Head of caudate nucleus (tissue), 42 donors: ENCODE measurements around the gene KRT79.
"Not testable (repeated sequence)": the region's sequence is repeated elsewhere in the genome, so short reads cannot be mapped to it uniquely, and the experiment has no call there.

Experiments used
- DNase-seq, 42 donors: peaks; one replicate each; pipeline versions ENCODE4 v3.0.0 to v3.0.0-alpha.2; 2020 to 2021; ENCODE audit warnings: mixed read lengths in 7 of 42
- intact Hi-C: fragments of 100-400 bp; cut with DNase I; formaldehyde crosslinking; loops from one replicate; pipeline ENCODE4 v1.15.0; 2022

The KRT79 gene

DNA sequence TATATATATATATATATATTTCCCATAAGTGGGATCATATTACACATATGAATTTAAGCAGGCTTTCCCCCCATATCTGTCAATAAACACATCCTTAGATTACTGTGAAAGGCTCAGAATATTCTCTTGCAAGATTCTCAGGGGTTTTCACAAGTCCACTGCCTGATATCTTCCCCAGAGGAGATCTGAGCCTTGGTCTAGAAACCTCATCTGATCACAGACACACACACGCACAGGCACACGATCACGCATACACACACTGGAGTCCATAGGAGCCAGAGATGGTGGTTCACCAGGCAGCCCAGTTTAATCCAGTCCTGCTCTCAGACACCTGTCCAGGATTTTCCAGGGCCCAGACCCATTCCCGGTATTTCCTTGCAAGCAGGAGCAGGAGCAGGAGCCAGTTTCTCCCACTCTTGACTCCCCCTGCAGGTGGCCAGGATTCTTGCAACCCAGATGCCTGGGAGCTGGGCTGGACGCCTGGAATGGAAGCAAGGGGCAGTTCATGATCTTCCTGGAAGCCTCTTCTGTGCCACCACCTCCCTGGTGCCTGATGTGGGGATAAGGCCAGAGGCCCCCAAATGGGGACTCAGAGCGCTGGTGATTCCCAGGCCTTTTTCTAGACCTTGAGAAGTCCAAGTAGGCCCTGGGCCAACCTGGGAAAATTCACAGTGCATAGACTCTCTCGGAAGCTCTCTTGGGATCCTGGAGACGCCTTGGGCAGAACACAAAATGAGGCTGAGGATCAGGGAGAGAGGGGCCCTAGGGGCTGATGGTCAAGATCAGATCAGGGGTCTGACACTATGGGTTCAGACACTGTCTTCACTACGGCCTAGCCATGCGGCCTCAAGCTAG, 31.2 kb upstream of the KRT79 start:
- intact Hi-C loops = no loop called here
- DNase-seq = peak; percentile 21 to 84 (median 64)

DNA sequence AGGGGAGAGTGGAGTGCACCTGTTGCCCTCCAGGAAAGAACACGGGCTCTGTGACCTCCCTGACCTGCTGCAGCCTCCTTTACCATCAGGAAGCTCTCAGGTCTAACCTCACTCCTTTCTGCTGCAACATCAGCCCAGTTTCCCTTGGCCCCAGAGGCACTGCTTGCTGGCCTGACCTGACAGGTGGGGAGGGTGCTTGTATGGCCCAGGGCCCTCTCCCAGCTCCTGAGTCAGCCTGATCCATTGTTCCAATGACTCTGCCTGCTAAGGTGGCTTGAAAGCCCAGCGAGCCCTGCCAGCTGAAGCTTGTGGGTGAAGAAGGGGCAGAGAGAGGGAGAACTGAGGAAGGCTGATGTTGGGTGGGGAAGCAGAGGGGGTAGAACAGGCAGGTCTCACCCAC, 27.9 kb upstream of the KRT79 start:
- no peak for DNase-seq
- intact Hi-C loops = no loop called here

- no peak for DNase-seq
Observed at GRCh38 chr12:52861511-52861910, 27.4 kb upstream of the KRT79 start.

GRCh38 chr12:52860102-52860823, 26.2 kb upstream of the KRT79 start:
- intact Hi-C loops = no loop called here
- no peak for DNase-seq

More at GRCh38 chr12:52861511-52861910, 27.4 kb upstream of the KRT79 start:
- intact Hi-C loops = no loop called here

DNA sequence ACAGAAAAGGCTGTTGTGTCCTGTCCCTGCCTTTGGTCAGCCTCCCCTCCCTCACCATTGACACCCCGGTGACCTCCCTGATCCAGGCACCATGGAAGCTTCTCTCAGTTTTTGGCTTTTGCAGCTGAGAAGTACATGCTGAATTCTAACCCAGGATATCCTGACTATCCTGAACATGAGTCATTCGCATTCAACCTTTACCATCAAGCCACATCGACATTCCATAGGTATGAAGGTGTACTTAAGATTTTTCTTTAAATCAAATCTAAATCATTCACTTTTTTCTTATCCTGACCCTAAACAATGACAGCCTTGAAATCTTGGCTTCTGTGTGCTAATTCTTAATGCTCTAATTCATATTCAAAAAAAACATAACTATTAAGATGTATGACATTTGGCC, 23.4 kb upstream of the KRT79 start:
- no peak for DNase-seq
- intact Hi-C loops = no loop called here

GRCh38 chr12:52856787-52857186, 22.7 kb upstream of the KRT79 start:
- no peak for DNase-seq
- intact Hi-C loops = no loop called here

DNA sequence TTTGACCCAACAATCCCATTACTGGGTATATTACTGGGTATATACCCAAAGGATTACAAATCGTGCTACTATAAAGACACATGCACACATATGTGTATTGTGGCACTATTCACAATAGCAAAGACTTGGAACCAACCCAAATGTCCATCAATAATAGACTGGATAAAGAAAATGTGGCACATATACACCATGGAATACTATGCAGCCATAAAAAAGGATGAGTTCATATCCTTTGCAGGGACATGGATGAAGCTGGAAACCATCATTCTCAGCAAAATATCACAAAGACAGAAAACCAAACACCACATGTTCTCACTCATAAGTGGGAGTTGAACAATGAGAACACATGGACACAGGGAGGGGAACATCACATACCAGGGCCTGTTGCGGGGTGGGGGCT, 22.0 kb upstream of the KRT79 start:
- intact Hi-C loops, DNase-seq: not testable (repeated sequence)

DNA sequence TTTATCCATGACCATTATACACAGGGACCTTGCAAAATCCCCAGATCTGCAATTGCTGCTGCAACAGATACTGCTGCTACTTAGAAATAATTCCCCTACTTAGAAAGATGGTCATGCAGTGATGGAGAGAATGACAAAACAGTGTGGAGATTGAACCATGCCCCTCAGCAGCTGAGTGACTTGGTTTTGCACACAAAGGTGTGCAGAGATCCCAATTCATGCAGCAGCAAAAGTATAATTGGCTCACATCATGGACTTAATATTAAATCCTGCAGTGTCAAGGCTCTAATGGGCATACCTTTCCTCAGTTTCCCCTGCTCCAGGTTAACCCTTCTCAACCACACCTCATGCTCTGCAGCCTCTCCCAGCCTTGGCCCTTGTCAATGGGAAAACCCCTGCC, 17.7 kb upstream of the KRT79 start:
- no peak for DNase-seq
- intact Hi-C loops = no loop called here

DNA sequence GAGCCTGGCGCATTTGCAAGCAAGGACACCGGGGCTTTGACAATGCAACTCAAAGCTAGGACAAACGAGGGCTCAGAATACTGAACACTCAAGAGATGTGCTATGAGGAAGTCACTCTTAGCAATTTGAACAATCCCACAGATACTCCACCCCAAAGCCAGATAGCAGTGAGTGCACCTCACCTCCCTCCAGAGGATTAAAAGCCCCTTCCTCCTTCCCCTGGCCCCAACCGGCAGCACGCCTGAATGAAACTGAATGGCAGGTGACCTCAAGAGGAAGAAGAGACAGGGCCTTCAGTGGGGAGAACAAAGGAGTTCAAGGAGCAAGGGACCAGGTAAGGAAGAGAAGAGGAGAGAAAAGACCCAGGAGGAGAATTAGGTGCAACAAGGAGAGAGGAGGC, 16.6 kb upstream of the KRT79 start:
- DNase-seq = no peak
- intact Hi-C loops = no loop called here

DNA sequence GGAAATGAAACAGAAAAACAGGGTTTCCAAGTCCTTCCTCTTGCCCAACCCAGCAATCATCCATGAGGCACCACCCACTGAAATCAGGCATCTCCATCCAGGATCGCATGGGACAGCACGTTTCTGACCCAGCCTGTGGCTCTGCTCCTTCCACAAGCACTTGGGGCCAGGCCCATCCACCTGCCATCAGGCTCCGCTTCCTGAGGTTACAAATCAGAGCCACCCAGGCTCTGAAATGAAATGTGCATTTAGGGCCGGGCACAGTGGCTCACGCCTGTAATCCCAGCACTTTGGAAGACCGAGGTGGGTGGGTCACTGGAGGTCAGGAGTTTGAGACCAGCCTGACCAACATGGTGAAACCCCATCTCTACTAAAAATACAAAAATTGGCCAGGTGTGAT, 15.4 kb upstream of the KRT79 start:
- DNase-seq = no peak
- intact Hi-C loops = no loop called here

- DNase-seq = no peak
Observed at GRCh38 chr12:52848661-52849255, 14.6 kb upstream of the KRT79 start, which contains the start of gene KRT78. Gene KRT78, minus strand, starts transcription at chr12:52848994. Its CDS starts 64 bp downstream, at chr12:52848930.

DNA sequence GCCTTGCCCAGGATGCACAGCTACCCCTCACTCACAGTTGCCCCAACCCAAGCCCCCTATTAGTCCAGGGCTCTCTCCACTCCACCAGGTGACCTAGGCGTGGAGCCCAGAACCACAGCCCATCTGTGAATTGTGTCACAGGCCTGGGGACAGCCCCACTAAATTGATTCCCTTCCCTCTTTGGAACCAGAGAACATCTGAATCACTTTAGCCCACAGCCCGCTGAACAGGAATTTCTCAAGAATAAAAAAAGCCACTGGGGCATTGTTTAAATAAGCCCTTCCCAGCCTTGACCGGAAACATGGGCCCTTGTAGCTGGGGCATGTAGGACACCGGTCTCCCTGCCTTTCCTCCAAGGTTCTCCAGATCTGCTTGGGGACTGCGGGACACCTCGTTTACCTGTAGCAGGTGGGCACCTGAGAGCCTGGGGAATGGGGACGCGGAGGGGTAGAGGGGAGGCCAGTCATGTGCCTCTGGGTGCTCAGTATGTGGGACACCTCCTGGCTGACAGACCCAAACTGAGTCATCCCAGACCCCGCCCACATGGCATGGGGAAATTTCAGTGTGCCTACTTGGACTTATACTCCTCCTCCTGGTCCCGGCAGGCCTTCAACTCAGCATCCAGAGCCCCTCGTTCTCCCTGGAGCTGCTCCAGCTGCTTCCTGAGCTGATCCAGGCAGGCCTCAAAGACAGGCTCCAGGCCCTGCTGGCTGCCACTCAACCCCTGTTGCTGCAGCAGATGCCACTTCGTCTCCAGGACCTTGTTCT, 13.4 kb upstream of the KRT79 start:
- DNase-seq = no peak
- intact Hi-C loops = no loop called here

More at GRCh38 chr12:52848661-52849255, 14.6 kb upstream of the KRT79 start, which contains the start of gene KRT78:
- intact Hi-C loops = no loop called here

DNA sequence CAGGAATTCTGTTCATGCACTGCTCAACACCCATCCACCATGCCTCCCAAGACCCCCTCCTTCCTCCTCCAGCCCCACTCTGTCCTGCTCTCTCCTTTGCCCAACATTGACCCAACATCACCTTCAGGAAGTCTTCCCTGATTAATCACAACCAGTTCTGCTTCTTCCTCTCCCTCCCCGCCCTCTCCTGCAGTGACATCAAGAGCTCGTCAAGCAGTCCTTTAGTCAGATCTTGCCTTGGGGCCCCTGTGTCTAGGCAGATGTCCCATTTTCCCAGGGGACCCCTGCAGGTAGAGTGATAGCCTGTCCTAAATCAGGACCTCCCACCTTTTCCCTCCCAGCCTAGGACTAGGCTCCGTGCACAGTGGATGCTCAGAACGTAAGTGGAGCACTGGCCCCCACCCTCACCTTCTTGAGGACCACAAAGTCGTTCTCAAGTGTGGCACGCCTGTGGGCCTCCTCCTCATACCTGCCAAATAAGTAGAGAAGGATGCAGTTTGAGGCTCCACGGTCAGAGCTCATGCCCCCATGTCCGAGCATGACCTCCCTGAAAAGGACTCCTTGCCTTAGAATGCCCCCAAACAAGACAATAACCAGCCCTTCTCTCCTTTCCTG, 12.4 kb upstream of the KRT79 start:
- intact Hi-C loops = no loop called here
- no peak for DNase-seq

DNA sequence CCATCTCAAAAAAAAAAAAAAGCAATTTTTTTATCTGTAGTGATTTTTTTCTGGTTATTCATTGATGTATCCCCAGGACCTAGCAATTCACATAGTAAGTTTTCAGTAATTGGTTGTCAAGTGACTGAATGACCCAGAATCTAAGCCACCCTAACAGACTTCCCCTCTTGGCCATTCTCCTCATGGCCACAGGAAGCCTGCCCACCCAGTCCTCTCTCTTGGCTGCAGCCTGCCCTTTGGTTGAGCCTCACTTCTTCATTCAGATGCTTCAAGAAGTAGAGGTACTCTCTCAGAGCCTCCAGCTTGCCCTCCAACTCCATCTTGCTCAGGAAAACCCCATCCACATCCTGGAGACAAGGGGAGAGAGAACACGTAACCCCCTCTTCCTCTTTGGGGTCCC, 11.8 kb upstream of the KRT79 start:
- no peak for DNase-seq
- intact Hi-C loops = no loop called here

DNA sequence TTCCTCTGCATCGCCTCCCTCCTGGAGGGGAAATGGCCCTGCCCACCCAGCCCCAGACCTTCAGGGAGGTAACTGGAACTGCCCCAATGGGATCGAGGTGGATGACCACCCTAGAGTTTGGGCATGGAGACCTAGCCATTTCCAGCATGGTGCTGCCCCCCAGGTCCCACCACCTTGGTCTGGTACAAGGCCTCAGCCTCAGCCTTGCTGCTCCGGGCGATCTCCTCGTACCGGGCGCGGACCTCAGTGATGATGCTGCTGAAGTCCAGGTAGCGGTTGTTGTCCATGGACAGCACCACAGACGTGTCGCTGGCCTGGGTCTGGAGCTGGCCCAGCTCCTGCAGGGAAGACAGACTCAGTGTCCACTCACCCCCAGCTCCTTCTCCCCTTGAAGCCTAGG, 10.3 kb upstream of the KRT79 start:
- no peak for DNase-seq
- intact Hi-C loops = no loop called here

DNA sequence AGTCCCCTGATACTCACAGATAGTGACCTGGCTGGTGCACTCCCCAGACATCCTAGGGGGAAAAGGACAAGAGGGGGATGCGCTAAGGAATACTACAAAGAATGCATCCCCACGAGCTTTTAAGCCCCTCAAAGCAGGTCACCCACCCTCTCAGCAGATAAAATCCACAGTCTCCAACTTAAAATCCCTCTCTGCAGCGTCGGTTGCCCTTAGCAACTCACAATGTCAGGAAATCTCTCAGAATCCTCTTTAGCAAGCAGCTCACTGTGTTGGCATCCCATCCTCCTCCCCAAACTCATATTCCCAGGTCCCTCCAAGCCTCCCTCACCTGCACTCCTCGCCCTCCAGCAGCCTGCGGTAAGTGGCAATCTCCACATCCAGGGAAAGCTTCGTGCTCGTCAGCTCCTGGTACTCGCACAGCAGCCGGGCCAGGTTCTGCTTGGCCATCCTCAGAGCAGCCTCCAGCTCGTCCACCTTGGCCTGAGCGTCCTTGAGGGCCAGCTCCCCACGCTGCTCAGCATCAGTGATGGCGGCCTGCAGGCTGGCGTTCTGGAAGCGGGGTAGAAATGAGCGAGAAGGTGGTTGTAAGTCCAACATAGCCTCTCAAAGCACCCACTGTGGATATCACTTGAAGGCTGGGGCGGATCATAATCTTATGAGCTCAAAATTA, 5.5 kb upstream of the KRT79 start:
- intact Hi-C loops = no loop called here
- DNase-seq = no peak

GRCh38 chr12:52838609-52839435, 4.7 kb upstream of the KRT79 start:
- no peak for DNase-seq
- intact Hi-C loops = no loop called here
